ENCODE measurements around the gene MRPL53.
"Not testable (repeated sequence)": the region's sequence is repeated elsewhere in the genome, so short reads cannot be mapped to it uniquely, and the experiment has no call there.

The MRPL53 gene

DNA sequence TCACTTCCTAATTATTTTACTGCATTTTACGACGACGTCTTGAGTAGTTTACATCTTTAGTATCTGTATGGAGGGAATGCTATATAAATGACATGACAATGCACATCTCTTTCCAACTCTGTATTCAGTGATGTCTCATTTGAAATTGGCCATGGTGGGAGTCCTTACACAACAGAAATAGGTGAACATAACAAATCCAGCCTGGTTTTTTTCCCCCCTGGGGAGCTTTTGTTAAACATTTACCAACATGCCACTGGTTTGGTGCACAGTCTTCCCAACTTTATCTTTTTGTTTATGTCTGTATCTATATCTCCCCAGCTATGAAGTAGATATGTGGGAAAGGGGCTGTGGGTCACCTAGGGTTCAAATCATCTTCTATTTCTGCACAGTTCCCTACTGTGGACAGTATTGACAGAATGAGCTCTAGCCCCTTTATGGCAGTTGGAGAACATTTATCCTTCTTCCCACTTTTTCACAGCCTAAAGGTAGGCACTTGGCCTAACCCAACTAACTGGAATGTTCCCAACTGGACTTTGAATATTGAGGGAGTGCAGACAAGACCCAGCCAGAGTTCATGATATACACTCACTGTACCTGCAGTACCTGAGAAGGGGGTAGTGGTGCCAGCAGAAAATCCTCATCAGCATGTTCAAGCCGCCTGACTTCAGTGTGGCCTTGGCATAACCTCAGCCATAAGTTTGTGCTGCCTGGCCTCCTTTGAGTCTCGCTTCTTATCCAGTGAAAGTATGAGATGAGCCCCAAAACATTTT is 25.1 kb downstream of the MRPL53 start:
- no peak for DNase-seq

DNA sequence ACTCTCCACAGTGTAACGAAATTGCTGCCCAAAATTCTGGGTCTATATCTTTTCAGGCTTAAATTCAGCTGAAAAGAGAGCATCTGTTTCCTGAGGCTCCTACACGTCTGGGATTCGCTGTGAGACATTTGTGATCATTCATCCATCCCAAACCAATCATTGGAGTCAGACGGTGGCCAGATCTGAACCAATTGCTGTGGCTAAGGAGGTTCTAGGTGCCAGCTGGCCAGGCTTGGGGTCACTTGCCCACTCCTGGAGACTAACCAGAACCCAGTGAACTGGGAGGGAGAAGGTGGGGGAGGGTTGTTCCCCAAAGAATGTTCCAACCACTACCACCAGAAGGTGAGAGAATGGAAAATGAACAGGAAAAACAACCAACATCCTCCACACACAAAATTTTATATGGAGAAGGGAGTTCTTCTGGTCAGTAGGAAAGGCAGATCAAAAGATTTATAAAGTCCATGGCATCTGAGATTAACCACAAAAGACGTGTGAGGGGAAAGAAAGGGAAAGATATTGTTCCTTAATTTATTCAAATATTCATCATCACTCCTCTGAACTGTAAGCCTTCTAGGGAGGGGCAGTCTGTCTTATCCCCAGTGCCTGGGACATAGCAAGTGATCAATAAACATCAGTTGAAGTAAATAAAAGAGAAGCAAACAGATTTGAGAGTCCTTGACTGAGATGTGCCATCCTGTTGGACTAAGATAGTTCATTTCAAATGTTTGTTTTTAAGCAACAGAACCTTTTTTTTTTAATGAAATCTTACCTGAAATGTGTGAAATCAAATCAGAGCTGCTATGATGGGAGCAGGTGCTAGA is 27.8 kb downstream of the MRPL53 start:
- DNase-seq, result no peak

DNA sequence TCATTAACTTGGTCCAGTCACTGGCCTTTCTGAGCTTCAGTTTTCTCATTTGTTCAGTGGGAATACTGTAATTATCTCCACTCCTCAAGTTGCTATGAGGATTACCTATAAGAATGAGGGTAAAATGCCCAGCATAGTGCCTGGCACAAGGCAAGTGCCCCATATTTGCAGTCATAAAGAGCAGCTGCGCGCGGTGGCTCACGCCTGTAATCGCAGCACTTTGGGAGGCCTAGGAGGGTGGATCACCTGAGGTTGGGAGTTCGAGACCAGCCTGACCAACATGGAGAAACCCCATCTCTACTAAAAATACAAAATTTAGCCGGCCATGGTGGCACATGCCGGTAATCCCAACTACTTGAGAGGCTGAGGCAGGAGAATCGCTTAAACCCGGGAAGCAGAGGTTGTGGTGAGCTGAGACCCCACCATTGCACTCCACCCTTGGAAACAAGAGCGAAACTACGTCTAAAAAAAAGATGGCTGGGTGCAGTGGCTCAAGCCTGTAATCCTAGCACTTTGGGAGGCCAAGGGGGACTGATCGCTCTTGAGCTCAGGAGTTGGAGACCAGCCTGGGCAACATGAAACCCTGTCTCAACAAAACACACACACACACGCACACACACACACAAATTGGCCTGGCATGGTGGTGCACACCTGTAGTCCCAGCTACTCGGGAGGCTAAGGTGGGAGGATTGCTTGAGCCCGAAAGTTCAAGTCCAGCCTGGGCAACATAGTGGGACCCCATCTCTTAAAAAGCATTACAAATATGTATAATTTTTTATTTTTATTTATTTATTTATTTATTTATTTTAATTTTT is 29.8 kb downstream of the MRPL53 start:
- not testable (repeated sequence) for DNase-seq

DNA sequence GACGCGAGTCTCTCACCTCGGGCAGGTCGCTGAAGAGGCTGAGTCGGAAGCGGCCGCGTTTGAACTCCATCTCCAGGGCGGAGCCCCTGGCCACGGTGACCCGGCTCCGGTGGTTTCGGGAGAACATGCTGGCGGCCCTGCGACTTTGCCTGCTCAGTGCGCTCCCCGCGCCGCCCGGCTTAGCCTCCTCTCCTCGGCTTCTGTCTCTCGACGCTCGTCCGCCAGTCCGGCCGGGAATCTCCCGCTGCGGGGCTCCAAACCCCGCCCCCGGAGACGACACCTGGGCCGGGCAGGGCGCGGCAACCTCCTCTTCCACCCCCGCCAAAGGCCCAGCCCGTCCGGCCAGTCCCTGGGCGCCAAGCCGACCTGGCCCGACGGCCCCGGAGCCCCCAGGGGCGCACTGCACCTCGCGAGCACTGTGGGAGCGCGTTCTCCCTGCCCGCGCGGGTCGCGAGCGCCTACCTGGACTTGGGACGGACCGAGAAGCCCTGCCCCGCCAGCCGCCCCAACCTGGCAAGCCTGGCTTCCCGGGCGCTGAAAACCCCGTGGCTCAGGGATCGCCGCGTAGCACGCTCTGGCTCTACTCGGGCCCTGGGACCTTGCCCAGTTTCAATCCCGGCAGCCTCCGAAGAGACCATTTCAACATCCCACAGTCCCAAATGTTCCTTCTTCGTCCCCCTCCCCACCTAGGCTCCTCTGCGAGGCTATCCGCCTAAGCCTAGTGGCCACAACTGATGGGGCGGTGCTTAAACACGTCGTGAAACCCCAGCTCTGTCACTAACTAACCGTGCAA is 30.6 kb downstream of the MRPL53 start, which contains the start of gene RTKN:
RTKN (minus strand) TSS at position 248 of the 793 bp plus-strand sequence; CDS start at position 127, 121 bp downstream.
- DNase-seq, result no peak

DNA sequence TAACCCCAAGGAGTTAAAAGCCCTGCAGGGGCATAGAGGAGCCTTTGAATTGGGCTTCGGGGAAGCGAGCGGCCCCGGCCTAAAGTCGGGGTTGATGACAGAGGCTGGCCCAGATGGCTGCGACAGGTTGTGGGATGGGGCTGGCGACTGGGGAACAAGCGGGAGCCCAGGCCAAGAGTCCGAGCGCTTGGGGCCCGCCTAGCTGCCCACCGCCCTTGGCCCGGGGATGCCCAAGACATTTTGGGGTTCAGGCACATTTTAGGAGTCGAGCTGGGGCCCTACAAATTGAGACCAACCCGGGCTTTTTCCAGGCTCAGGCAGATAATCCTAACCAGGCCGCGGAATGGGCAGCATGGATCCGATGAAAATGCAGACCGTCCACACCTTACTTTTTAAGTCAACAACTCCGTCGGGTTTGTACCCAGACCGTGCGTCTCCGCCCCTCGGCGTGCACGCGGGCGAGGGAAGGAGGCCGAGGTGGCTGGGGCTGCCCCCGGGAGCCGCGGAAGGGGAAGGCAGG is 31.2 kb downstream of the MRPL53 start:
- DNase-seq, result no peak

DNA sequence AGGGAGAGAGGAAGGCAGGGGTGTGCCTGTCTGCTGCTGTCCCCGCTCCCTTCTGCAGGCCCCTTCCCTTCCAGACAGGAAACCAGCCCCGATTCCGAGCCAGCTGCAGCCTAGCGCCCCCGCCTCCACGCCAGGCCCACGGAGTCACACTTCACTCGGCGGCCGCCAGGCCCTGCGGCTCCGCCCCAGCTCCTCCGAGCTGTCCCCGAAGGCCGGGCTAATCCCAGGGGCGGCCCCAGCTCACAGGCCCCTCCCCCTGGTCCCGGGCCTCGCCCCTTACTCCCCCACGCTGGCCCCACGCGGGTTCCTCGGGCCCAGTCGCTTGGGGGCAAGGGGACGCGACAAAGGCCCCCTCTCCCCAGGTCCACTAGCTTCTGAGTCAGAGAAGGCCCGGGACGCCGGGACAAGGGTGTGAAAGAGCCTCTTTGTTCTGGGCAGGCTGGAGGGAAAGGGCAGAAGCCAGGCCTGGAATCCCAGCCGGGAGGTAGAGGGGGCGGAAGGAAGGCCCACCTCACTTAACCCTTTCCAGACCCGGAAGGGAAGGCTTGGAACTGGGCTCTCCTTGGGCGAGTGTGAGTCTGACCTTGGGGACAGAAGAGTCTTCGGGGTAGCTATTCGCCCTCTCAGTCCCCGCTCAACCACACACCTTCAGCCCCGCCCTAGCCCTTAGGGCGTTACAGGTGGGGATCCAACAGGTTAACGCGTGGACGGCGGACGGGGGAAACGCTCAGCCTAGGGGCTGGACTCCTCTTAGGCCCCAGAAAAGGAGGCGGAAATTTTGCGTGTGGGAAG is 31.9 kb downstream of the MRPL53 start:
- DNase-seq, result peak; percentile 35

DNA sequence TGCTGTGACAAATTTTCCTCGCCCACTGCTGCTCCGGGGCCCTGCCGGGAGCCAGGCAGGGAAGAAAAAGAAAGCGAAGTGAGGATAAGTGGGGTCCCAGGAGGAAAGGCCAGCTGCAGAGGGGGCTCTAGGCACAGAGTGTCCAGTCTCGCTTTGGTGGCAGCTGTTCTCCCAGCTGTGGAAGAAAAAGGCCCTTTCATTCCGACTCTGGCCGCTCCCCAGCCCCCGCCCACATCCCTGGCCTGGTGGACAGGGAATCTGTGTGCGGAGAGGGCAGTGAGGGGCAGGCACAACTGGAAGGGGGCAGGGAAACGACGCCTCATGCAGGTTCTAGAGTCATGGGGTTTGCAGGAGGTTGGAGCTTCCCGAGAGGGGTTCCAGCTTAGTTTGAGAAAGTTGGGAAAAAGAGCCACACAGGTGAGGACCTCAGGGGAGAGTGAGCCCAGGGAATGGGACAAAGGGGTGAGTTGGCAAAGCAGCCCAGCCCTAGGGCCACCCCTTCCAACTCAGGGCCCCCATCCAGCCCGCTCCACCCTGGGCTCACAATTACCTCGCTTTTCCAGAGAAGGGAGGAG is 32.6 kb downstream of the MRPL53 start:
- DNase-seq, result no peak

DNA sequence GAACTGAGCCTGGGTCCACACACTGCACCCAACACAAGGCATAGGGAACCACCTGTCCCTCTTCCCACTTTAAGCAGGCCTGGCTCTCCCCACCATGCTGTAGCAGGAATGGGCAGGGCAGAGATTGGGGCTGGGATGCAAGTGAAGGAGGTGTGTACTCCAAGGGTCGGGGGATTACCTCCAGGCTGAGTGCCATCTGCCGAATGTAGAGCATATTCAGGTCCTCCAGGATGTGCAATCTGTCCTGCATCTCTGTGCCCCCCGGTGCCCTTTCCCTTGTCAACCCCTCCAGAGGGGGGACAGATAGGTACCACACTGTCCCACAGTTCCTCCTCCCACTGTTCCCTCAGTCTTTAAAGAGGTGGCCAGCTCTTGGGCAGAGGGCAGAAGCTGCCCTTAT is 33.1 kb downstream of the MRPL53 start:
- DNase-seq, result no peak

DNA sequence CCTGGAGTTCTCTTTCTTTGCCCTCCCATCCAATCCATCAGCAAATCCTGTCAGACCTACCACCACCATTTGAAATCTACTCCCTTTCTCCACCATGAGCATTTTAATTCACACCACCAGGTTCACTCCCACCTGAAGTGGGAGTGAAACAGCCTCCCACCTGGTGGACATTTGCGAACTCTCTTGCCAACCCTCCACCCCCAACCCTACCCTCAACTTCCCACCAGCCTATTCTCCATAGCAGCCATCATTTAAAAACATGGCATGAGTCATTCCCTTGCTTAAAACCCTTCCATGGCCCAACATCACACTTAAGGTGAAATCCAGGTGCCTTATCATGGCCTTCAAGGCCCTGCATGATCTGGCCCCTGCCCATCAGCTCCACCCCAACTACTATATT is 34.2 kb downstream of the MRPL53 start:
- DNase-seq, result no peak

DNA sequence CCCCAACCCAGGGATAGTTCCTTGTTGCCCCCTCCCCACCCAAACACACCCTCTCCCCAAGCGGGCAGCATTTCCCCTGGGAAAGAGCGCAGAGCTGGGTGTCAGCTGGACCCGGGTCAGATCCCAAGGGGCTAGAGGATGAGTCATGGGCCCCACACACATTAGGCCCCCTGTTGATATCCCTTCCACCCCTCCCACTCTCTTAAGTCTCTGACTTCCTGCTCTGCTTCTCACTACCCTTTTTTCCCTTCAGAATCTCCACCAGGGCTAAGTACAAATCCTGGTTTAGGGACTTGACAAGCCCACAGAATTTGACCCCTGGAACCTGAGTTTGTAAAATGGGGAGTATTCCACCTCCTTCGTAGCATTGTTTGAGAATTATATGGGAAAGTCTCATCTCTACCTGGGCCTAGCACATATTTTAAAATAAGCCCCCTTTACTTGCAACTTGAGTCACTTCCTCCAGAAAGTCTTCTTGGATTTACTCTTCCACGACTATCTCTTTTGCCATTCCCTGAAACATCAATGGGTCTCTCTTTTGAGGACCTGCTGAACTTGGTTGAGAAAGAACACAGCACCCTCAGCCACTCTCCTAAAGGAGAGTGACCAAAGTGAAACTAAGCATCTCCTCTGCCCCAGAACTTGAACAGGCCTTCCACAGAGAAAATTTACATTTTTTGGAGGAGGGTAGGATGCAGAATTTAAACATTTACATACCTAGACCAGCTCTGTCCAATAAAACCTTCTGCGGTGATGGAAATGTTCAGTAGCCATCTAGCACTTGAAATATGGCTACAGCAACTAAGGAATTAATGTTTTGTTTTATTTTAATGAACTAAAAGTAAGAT is 35.4 kb downstream of the MRPL53 start:
- DNase-seq, result no peak

DNA sequence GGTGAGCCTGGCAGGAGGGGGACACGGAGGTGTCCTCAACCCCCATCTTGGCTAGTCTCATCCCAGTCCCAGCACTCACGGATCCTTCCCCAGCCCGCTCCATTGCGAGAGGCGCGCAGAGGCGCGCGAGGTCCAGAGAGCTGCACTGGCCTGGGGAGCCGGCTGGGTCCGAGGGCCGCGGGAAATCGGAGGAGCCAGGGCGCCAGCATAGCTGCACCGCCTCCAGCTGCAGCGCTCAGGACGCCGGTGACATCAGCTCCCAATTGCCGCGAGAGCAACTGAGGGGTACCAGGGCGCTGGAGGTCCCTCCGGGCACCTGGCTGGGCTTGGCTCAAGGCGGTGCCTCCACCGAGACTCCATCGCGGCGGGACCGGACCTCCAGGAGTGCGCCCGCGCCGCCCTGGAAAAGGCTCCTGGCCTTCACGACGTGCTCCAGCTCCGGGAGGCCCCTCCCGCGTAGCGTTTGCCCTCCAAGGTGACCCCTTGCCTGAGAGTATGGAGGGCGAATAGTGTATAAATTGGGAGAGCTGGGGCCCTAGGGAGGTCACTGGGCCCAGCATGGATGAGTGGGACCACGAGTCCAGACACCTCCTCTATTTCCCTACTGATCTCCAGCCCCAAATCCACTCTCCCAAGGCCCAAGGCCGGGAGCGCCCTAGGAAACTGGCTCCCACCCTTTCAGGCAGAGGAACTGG is 36.2 kb downstream of the MRPL53 start:
- DNase-seq, result no peak

DNA sequence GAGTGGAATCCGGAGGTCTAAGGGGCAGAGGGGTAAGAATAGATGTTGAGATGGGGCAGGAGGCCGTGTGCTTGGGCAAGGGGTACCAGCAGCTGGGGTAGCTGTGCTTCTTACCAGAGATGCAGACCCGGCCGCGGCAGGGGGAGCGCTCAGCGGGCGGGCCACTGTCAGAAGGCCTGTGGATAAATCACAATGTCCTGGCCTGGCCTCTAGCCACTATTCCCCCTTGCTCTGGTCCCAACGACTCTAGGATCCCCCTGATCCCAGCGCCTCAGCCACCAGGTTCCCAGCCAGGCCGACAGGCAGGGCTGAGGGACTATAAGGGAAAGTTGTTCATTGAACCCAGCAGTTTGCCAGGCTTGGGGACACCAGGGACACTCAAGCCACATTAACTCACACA is 42.0 kb downstream of the MRPL53 start:
- DNase-seq, result no peak

DNA sequence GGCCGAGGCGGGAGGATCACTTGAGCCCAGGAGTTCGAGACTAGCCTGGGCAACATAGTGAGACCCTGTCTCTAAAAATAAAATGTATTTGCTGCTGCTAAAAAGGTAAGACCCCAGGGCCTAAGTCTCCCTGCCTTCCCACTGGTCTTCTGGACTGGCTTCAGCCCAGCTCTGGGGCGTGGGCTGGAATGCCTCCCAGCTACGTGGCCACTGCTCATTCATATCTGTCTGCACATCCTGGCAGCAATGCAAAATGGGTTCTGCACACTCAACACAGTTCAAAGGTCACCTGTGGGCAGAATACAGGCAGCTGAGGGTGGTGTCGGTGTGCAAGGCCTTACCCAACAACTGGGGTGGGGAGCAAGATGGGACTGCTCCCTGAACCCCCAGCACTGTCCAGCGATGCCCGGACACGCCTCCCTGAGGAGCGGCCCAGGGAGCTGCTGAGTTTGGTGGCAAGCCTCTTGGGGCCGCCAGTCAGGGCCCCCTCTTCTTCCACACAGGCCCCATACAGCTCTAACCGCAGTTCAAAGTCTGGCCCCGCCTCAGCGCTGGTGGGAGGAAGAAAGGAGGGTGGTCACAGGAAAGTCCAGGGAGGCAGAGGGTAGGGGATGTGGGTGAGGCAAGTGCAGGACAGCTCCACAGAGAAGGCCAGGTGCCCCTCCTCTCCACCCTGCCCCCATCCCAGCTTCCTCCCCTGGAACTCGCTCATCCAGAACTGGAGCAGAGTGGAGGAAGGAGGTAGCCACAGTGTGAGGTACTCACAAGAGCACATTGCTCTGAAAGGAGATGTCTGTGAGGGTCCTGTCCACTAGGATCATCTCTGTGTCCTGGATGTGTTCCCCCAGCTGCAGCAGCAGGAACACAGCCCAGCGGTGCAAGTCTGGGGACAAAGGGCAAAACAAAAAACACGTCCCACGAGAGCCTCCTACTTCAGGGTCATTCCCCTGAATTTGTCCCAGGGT is 42.7 kb downstream of the MRPL53 start:
- DNase-seq, result no peak

DNA sequence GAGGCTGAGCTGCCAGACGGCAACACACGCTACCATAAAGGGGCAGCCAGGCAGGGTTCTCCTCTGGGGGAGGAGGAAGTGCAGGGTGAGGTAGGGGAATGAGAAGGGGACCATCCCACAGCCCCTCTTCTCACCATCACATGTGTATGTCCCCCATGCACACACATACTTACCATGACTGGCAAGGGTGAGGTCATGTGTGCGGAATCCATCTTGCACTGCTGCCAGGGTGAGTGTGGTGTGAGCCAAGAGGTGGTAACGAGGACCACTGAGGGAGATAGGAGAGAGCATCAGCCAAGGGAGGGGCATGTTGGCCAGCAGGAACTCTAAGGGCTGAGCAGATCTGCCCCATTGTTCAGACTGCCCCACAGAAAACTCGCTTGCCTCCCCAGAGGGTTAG is 43.8 kb downstream of the MRPL53 start:
- DNase-seq, result no peak

DNA sequence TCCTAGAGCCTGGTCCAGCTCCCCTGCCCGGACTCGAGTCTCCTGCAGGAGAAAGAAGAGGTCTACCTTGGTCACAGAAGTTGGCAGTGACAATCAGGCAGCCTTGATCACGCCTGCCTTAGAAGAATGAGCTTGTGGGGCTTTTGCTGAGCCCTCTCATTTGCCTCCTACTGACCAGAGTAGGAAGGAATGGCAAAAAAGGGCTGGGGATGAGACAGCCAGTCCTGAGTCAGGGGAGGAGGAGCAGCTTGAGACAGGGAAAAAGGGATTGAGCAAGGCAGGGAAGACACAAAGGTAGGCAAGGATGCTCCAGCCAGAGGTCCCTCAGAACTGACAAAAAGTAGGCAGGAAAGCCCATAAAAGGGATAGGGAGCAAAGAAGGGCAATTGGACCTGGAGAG is 44.9 kb downstream of the MRPL53 start:
- DNase-seq, result no peak

DNA sequence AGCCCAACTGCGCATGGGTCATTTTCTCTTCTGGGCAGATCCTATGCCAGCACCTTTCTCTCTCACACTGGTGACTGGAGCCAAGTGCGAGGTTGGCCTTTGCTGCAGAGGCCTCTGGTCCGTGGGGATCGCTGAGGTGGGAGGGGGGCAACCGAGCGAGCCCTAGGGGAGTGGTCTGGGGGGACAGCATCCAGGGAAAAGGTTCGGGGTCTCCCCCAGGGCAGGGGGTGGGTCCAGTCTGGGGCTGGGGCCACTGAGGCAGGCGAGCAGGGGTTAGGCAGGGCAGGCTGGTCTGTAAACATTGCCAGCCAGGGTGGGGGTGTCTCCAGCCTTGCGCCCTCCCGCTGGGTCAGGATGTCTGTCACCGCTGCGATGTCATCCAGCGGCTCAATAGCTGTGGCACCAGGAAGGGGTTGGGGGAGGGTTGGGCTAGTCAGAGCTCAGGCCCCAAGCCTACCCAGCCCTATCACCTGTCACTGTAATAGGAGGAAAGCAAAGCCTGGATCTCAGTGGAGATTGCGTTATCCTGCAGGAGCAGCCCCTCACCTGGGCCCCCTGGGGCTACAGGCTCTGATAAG is 46.2 kb downstream of the MRPL53 start:
- DNase-seq, result no peak

DNA sequence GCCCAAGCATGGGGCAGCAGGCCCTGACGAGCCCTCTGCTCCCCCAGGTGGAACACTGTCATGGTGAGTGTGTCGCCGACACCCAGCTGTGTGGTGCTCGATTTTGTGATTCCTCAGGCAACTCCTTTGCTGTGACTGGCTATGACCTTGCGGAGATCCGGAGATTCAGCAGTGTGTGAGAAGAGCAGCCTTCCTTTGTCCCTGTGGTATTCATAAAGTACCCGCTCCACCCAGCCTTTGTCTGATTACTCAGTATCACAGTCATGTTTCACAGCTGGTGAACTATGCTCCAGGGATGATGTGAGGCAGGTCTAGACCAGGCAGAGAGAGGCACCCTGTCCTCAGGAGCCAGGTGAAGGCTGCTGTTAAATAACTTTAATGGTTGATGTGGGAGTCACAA is 47.0 kb downstream of the MRPL53 start:
- DNase-seq, result no peak

DNA sequence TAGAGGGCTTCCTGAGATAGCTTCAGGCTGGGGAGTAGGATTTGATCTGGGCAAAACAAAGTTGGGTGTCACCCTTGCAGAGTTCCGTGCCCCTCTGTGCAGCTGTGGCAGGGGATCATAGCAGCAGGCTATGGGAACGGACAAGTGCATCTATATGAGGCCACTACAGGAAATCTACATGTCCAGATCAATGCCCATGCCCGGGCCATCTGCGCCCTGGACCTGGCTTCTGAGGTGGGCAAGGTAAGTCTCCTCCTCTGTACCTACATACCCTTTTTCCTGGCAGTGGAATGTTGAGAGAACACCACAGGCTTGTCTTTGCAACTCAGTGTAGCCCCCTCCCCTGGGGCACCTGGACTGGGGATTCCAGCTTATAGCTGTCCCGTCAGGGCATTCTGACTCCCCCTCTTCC is 47.5 kb downstream of the MRPL53 start:
- no peak for DNase-seq

All from NCI-H1092 treated with DMSO at 0.1 percent for 48 hours (cell line).